HG03159 (cell line): Measurements from ENCODE around the gene KMO.

ENCODE experiments used
- ATAC-seq: cut with Tn5 transposase; IDR thresholded peaks from one replicate; pipeline ENCODE4 v1.9.1; 2021; ENCODE audit warnings: mild to moderate bottlenecking, moderate library complexity; ENCODE audit not compliant: unreplicated experiment

The KMO gene

GRCh38 chr1:241591736-241592135 lies 59.6 kb downstream of the KMO start:
- no peak for ATAC-seq

GRCh38 chr1:241592273-241592958 lies 60.2 kb downstream of the KMO start:
- ATAC-seq: peak; percentile 73

- ATAC-seq: no peak
Measured at GRCh38 chr1:241593186-241593585, 61.0 kb downstream of the KMO start.

GRCh38 chr1:241596633-241597032 lies 64.5 kb downstream of the KMO start:
- no peak for ATAC-seq

GRCh38 chr1:241598249-241598648 lies 66.1 kb downstream of the KMO start:
- ATAC-seq: peak; percentile 33

- ATAC-seq: peak; percentile 79
Measured at GRCh38 chr1:241600496-241600901, 68.3 kb downstream of the KMO start.

GRCh38 chr1:241603731-241604245 lies 71.6 kb downstream of the KMO start:
- ATAC-seq: no peak

- no peak for ATAC-seq
Measured at GRCh38 chr1:241605146-241605805, 73.1 kb downstream of the KMO start.

GRCh38 chr1:241606544-241606943 lies 74.4 kb downstream of the KMO start:
- ATAC-seq: no peak

- ATAC-seq: no peak
Measured at GRCh38 chr1:241607497-241607896, 75.3 kb downstream of the KMO start.

- ATAC-seq: no peak
Measured at GRCh38 chr1:241608379-241609033, 76.3 kb downstream of the KMO start.

- ATAC-seq: no peak
Measured at GRCh38 chr1:241610056-241610815, 78.1 kb downstream of the KMO start.

- peak; percentile 92 for ATAC-seq
Measured at GRCh38 chr1:241611063-241611462, 78.9 kb downstream of the KMO start.

- no peak for ATAC-seq
Measured at GRCh38 chr1:241611736-241612135, 79.6 kb downstream of the KMO start.

GRCh38 chr1:241612533-241613477 lies 80.6 kb downstream of the KMO start:
- no peak for ATAC-seq

- ATAC-seq: no peak
Measured at GRCh38 chr1:241614144-241614543, 82.0 kb downstream of the KMO start.

- no peak for ATAC-seq
Measured at GRCh38 chr1:241614572-241614971, 82.4 kb downstream of the KMO start.

GRCh38 chr1:241615043-241615974 lies 83.1 kb downstream of the KMO start:
- ATAC-seq: no peak

GRCh38 chr1:241617426-241617825 lies 85.2 kb downstream of the KMO start:
- ATAC-seq: no peak
